GM12892 (cell line): ENCODE results near the gene BANK1.

Experiments
- POLR2A ChIP-seq: IDR thresholded peaks from 2 replicates; pipeline ENCODE4 v1.6.1; 2011; ENCODE audit warnings: low read depth, low read length, control low read depth
- POLR2AphosphoS5 ChIP-seq: IDR thresholded peaks from 2 replicates; pipeline ENCODE4 v1.6.1; 2011; ENCODE audit warnings: low read depth, low read length, control low read depth

DNA sequence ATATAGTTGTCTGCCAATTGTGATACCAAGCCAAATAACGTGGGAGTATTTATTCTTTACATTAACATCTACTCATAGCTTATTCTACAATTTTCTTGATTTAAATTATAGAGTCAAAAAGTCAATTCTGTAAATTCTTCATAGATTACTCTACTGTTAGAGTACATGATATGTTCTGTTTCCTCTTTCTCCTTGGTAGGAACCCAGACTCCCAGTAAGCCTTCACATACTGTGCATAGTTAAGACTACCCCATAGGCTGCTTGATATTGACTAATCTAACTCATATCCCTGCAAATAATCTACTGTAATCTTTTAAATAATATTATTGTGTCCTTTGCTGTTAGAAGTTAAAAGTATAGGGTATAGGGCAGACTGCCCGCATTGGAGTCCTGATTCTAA is 35.4 kb downstream of the BANK1 start:
- TF ChIP-seq POLR2A: no peak
- no peak for TF ChIP-seq POLR2AphosphoS5
